ENCODE measurements around the gene NRK. TPM values are rescaled to one million over a fixed set of nuclear protein-coding genes. Genes with fewer than 3 reads are reported as not detected.
A peak's percentile ranks its signal among the peaks of the same experiment; 100 is the strongest.
"Not testable (repeated sequence)": the region's sequence is repeated elsewhere in the genome, so short reads cannot be mapped to it uniquely, and the experiment has no call there.

Gene NRK
- polyA plus RNA-seq, 4 donors, result 16.1 to 18.2 (median 17.9) TPM

GRCh38 chrX:105882581-105883275, 60.4 kb downstream of the NRK start:
- no peak for DNase-seq (ENCODE audit: low read depth in 4 of 4, low spot score in 3 of 4)

GRCh38 chrX:105894721-105895120, 72.4 kb downstream of the NRK start:
- DNase-seq (ENCODE audit: low read depth in 4 of 4, low spot score in 3 of 4), result no peak

- no peak for DNase-seq (ENCODE audit: low read depth in 4 of 4, low spot score in 3 of 4)
Measured at GRCh38 chrX:105909576-105909975, 87.2 kb downstream of the NRK start.

- no peak for DNase-seq (ENCODE audit: low read depth in 4 of 4, low spot score in 3 of 4)
Measured at GRCh38 chrX:105910563-105911105, 88.3 kb downstream of the NRK start.

- no peak for DNase-seq (ENCODE audit: low read depth in 4 of 4, low spot score in 3 of 4)
Measured at GRCh38 chrX:105945266-105945665, 122.9 kb downstream of the NRK start.

- no peak for DNase-seq (ENCODE audit: low read depth in 4 of 4, low spot score in 3 of 4)
Measured at GRCh38 chrX:105969487-105969886, 147.1 kb downstream of the NRK start.

- no peak for DNase-seq (ENCODE audit: low read depth in 4 of 4, low spot score in 3 of 4)
Measured at GRCh38 chrX:105972690-105973386, 150.5 kb downstream of the NRK start.

GRCh38 chrX:105973387-105973739, 151.0 kb downstream of the NRK start:
- no peak for DNase-seq (ENCODE audit: low read depth in 4 of 4, low spot score in 3 of 4)

- DNase-seq (ENCODE audit: low read depth in 4 of 4, low spot score in 3 of 4), result peak in 1 of 4 donors; percentile 3
Measured at GRCh38 chrX:105975382-105975781, 153.0 kb downstream of the NRK start.

- DNase-seq (ENCODE audit: low read depth in 4 of 4, low spot score in 3 of 4), result no peak
Measured at GRCh38 chrX:105981772-105982485, 159.6 kb downstream of the NRK start.

GRCh38 chrX:105988487-105988886, 166.1 kb downstream of the NRK start:
- DNase-seq (ENCODE audit: low read depth in 4 of 4, low spot score in 3 of 4), result not testable (repeated sequence)

GRCh38 chrX:105999294-105999693, 177.0 kb downstream of the NRK start:
- no peak for DNase-seq (ENCODE audit: low read depth in 4 of 4, low spot score in 3 of 4)

GRCh38 chrX:106000203-106000602, 177.9 kb downstream of the NRK start:
- no peak for DNase-seq (ENCODE audit: low read depth in 4 of 4, low spot score in 3 of 4)

GRCh38 chrX:106000609-106001008, 178.3 kb downstream of the NRK start:
- DNase-seq (ENCODE audit: low read depth in 4 of 4, low spot score in 3 of 4), result not testable (repeated sequence)

- no peak for DNase-seq (ENCODE audit: low read depth in 4 of 4, low spot score in 3 of 4)
Measured at GRCh38 chrX:106005684-106006083, 183.3 kb downstream of the NRK start.

- no peak for DNase-seq (ENCODE audit: low read depth in 4 of 4, low spot score in 3 of 4)
Measured at GRCh38 chrX:106007815-106008214, 185.5 kb downstream of the NRK start.

Other genes with a start within 250 kb of the NRK start
- under 1 TPM; 0.10 to 0.42 (median 0.20) TPM for gene SERPINA7, start 216.2 kb downstream of the NRK start, polyA plus RNA-seq (ENCODE audit: insufficient read length in 4 of 4)